GM19099 (cell line): ENCODE data around the gene PPIG.

ENCODE experiments used
- POLR2A ChIP-seq: IDR thresholded peaks from 3 replicates; pipeline ENCODE4 v1.6.1; 2011; ENCODE audit warnings: low read depth; ENCODE audit not compliant: insufficient read length; ENCODE audit errors: extremely low read depth

PPIG gene

DNA sequence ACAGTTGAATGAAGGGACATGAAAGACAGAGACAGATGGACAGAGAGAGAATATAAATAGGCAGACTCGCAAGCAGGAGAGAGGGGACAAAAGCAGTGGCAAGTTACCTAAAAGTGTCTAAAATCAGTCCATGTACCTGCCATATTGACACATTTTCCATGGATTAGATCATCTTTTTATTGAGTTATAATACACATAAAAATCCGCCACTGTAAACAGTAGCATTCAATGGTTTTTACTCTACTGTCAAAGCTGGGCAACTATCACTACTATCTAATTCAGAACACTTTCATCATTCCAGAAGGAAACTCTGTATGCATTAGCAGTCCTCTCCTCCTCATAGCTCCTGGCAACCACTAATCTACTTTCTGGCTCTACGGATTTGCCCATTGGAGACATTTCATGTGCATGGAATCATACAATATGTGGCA is 100.0 kb downstream of the PPIG start:
- TF ChIP-seq POLR2A, result no peak

DNA sequence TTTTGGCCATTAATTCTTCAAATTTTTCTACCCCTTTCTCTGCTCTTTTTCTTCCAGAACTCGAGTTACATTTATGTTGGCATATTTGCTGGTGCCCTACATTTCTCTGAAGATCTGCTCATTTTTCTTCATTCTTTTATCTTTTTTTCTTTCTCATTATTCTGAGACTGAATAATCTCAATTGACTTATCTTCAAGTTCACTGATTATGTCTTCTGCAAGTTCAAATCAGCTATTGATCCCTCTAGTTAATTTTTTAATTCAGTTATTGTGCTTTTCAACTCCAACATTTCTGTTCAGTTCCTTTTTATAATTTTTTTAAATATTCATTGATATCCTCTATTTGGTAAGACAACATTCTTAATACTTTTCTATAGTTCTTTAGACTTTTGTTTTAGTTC is 106.8 kb downstream of the PPIG start:
- no peak for TF ChIP-seq POLR2A
